ENCODE measurements around the gene BAG1.

BAG1 gene

GRCh38 chr9:33202552-33203201 lies 61.8 kb downstream of the BAG1 start:
- DNase-seq = no peak

All from NCI-H2107 (cell line).